Neuronal stem cell (in vitro differentiated cells): ENCODE data around the gene ARPC5L. TPM values are rescaled to one million over a fixed set of nuclear protein-coding genes. Genes with fewer than 3 reads are reported as not detected.

ENCODE experiments used
- DNase-seq: peaks from one replicate; pipeline ENCODE4 v3.0.0-alpha.2; 2013; ENCODE audit warnings: low spot score
- H2AFZ ChIP-seq: one replicate; pipeline ENCODE4 v1.6.1; 2013; ENCODE audit warnings: mild to moderate bottlenecking, low read length, inconsistent platforms
- H2AK5ac ChIP-seq: 2 replicates; pipeline ENCODE4 v1.6.1; 2013; ENCODE audit warnings: low read depth, mild to moderate bottlenecking, inconsistent platforms, low read length, moderate library complexity, mixed read lengths
- H2BK120ac ChIP-seq: 2 replicates; pipeline ENCODE4 v1.6.1; 2013; ENCODE audit warnings: low read depth, mild to moderate bottlenecking, inconsistent platforms, low read length, moderate library complexity, mixed read lengths
- H2BK12ac ChIP-seq: one replicate; pipeline ENCODE4 v1.6.1; 2013; ENCODE audit warnings: low read length, inconsistent platforms
- H2BK15ac ChIP-seq: 2 replicates; pipeline ENCODE4 v1.6.1; 2013; ENCODE audit warnings: mild to moderate bottlenecking, low read length, inconsistent platforms, mixed read lengths
- H2BK5ac ChIP-seq: one replicate; pipeline ENCODE4 v1.6.1; 2013; ENCODE audit warnings: inconsistent platforms, mild to moderate bottlenecking, low read length, moderate library complexity
- H3K14ac ChIP-seq: one replicate; pipeline ENCODE4 v1.6.1; 2013; ENCODE audit warnings: low read length, inconsistent platforms
- H3K18ac ChIP-seq: 2 replicates; pipeline ENCODE4 v1.6.1; 2013; ENCODE audit warnings: low read length, inconsistent platforms
- H3K23ac ChIP-seq: 2 replicates; pipeline ENCODE4 v1.6.1; 2013; ENCODE audit warnings: low read depth, mild to moderate bottlenecking, mixed read lengths, low read length, inconsistent platforms; ENCODE audit not compliant: poor library complexity
- H3K27ac ChIP-seq: replicated peaks from 3 replicates; pipeline ENCODE4 v1.5.1; 2013; ENCODE audit warnings: low read length, inconsistent platforms
- H3K27me3 ChIP-seq, 3 experiments: 2 replicates each; pipeline ENCODE4 v1.6.1; 2013; ENCODE audit warnings: low read length in 3 of 3, mild to moderate bottlenecking in 2 of 3, inconsistent platforms in 1 of 3, low read depth in 1 of 3, mixed read lengths in 1 of 3, moderate library complexity in 1 of 3; ENCODE audit not compliant: control insufficient read depth in 3 of 3, insufficient read depth in 3 of 3
- H3K36me3 ChIP-seq, 2 donors: replicated peaks in 1 of 2; 2 replicates each; pipeline ENCODE4 v1.6.1; 2013; ENCODE audit warnings: low read length in 2 of 2; ENCODE audit not compliant: control insufficient read depth in 2 of 2, insufficient read depth in 2 of 2
- H3K4ac ChIP-seq: 2 replicates; pipeline ENCODE4 v1.6.1; 2013; ENCODE audit warnings: inconsistent platforms, mild to moderate bottlenecking, low read length, moderate library complexity
- H3K4me1 ChIP-seq, 2 donors: 1 replicate in 1 of 2; 2 replicates in 1 of 2; pipeline ENCODE4 v1.6.1; 2013; ENCODE audit warnings: low read length in 2 of 2, low read depth in 1 of 2; ENCODE audit not compliant: control insufficient read depth in 2 of 2, insufficient read depth in 1 of 2
- H3K4me2 ChIP-seq: one replicate; pipeline ENCODE4 v1.6.1; 2013; ENCODE audit warnings: mild to moderate bottlenecking, low read length, inconsistent platforms; ENCODE audit not compliant: insufficient read depth, poor library complexity, severe bottlenecking
- H3K4me3 ChIP-seq, 2 donors: 2 replicates each; pipeline ENCODE4 v1.5.1; 2013; ENCODE audit warnings: low read length in 2 of 2, mild to moderate bottlenecking in 2 of 2, inconsistent platforms in 1 of 2, moderate library complexity in 1 of 2
- H3K79me1 ChIP-seq: one replicate; pipeline ENCODE4 v1.6.1; 2013; ENCODE audit warnings: low read depth, mild to moderate bottlenecking, inconsistent platforms, low read length, moderate library complexity
- H3K9ac ChIP-seq: one replicate; pipeline ENCODE4 v1.6.1; 2013; ENCODE audit warnings: mild to moderate bottlenecking, low read depth, low read length, inconsistent platforms; ENCODE audit not compliant: poor library complexity
- H3K9me3 ChIP-seq, 2 donors: replicated peaks in 1 of 2; 2 replicates each; pipeline versions ENCODE3 to v1.6.1; 2013; ENCODE audit warnings: low read length in 2 of 2, mild to moderate bottlenecking in 2 of 2, inconsistent platforms in 1 of 2, low read depth in 1 of 2, mixed read lengths in 1 of 2, moderate library complexity in 1 of 2; ENCODE audit not compliant: control insufficient read depth in 2 of 2, insufficient read depth in 1 of 2
- H4K8ac ChIP-seq: one replicate; pipeline ENCODE4 v1.6.1; 2013; ENCODE audit warnings: low read depth, mild to moderate bottlenecking, inconsistent platforms, low read length, moderate library complexity
- H4K91ac ChIP-seq: one replicate; pipeline ENCODE4 v1.6.1; 2013; ENCODE audit warnings: low read length, low read depth, mild to moderate bottlenecking, inconsistent platforms; ENCODE audit not compliant: poor library complexity
- WGBS, 2 donors: extraction: QIAGEN DNeasy Blood & Tissue Kit; methylation state at CpG; one replicate each; pipeline ENCODE4 v1.1.7; 2013; ENCODE audit warnings: missing lambda C conversion rate in 2 of 2, mixed read lengths in 1 of 2; ENCODE audit not compliant: insufficient read length in 2 of 2, insufficient replicate concordance in 1 of 2; ENCODE audit errors: extremely low coverage in 2 of 2; 5-methylcytosine and 5-hydroxymethylcytosine counted together
- polyA plus RNA-seq, 2 experiments: library from polyadenylated mRNA; stranded (reverse); fragments of 200-250 nt; gene quantifications; one replicate each; pipeline ENCODE4 v1.2.3, GENCODE V29; 2013

Gene ARPC5L
- 31.9 TPM for polyA plus RNA-seq (2013, experiment 1 of 2)
- polyA plus RNA-seq (2013, experiment 2 of 2), result 31.7 TPM

DNA sequence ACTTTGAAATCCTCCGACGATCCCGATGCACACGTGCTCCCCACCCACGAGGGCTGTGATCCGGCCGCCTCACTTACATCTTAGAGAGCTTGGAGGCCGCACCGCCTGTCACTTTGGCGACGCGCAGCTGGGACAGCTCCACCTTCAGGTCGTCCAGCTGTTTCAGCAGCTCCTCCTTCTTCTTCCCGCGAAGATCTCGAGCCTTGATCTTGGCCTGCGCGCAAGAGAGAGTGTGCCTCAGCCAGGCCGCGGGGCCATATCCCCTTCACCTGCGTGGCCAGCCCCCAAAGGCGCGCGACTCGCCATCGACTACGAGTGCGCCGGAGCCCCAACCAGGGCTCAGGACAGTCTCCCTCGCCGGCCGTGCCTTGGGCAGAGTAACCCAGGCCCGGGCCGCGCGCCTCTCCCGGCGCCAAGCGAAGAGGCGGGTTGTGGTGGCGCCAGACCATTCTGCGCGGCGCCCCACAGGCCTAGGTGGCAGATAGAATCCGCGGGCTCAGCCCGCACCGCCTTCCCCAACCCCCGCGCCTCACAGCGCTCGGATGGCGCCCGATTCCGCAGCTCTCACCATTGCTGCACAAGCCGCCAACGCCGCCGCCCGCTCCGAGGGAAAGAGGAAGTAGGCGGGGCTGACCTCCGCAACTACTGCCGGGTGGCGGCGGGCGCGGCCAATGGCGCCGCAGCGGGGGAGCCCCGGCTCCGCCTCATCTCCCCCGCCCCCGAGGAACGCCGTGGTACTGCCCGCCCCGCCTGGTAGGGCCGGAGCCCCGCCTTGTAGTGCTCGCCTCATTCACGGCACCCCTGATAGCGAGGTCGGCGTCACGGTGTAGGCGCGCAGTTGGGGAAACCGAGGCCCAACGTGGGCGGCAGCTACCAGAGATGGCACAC, at the start of gene ARPC5L, which contains the start of gene RPL35:
TSS of gene ARPC5L (plus strand) at position 789 of the 888 bp plus-strand sequence. CDS start 7,161 bp downstream, outside the sequence.
TSS of gene RPL35 (minus strand) at position 616 of the 888 bp plus-strand sequence. CDS start at position 571, 45 bp downstream.
- no CpG with 5 or more reads among the region's 92 CpGs for WGBS, 2 donors
- peak; percentile 91 for DNase-seq

DNA sequence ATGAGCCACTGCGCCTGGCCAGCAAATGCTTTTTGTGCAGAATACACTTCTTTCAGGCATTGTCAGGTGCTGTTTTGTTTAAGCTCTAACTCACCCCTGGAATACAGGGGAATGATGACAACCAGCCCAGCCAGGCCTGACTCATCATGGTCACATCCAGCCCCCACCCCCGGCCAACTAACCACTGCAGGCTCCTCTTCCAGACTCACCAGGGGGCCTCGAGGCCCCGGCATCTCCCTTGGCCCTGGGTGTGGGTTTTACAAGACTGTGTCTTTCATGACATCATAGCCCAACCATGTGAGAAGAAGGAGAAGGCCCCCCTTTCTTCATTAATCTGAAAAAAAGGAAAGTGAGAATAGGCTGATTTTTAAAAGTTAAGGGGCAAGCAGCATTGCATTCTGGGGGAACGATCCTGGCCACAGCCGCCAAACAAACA, 49.5 kb upstream of the ARPC5L start:
- no peak overlapping the region for H3K4ac ChIP-seq
- no peak overlapping the region for H3K18ac ChIP-seq
- H3K36me3 ChIP-seq, result no peaks in the 10 kb centered on the region
- H3K9me3 ChIP-seq, result peaks cover 0 to 5% of the 10 kb centered on the region in 2 donors
- no peak overlapping the region for H4K8ac ChIP-seq
- H3K4me2 ChIP-seq, result no peak overlapping the region
- H3K27me3 ChIP-seq, result peaks cover 0 to 3% (median 0%) of the 10 kb centered on the region in 3 experiments
- H2AFZ ChIP-seq, result peak overlapping the region; percentile 66
- H3K14ac ChIP-seq, result no peak overlapping the region
- H2BK120ac ChIP-seq, result no peak overlapping the region
- no peak overlapping the region for H2AK5ac ChIP-seq
- H2BK15ac ChIP-seq, result no peak overlapping the region
- no peak overlapping the region for H2BK5ac ChIP-seq
- no CpG with 5 or more reads among the region's 6 CpGs for WGBS, 2 donors
- peak; percentile 32 for DNase-seq
- H3K27ac ChIP-seq, result peak overlapping the region; percentile 78
- H3K9ac ChIP-seq, result no peak overlapping the region
- H3K23ac ChIP-seq, result no peak overlapping the region
- no peak overlapping the region for H3K4me3 ChIP-seq
- H3K4me1 ChIP-seq, result peaks cover 21 to 28% of the 10 kb centered on the region in 2 donors
- H4K91ac ChIP-seq, result no peak overlapping the region
- no peak overlapping the region for H2BK12ac ChIP-seq
- no peaks in the 10 kb centered on the region for H3K79me1 ChIP-seq

More for the DNA sequence above, at the start of gene ARPC5L, which contains the start of gene RPL35:
- Histone ChIP-seq H3K36me3 (peaks cover 41 to 47% of the 10 kb centered on the region in 2 donors), H3K27ac (peak within 1 kb of the TSS; percentile 88), H2BK120ac (no peak within 1 kb of the TSS), H3K9ac (peak within 1 kb of the TSS; percentile 99), H3K4me1 (peaks cover 7 to 11% of the 10 kb centered on the region in 2 donors), H3K79me1 (peaks cover 12% of the 10 kb centered on the region), H3K14ac (peak within 1 kb of the TSS; percentile 96), H3K4me2 (peak within 1 kb of the TSS; percentile 80), H3K27me3 (no peaks in the 10 kb centered on the region), H3K18ac (peak within 1 kb of the TSS; percentile 98), H3K9me3 (no peaks in the 10 kb centered on the region), H2AK5ac (peak within 1 kb of the TSS; percentile 99), H3K23ac (peak within 1 kb of the TSS; percentile 98), H3K4ac (peak within 1 kb of the TSS; percentile 100), H2BK12ac (peak within 1 kb of the TSS; percentile 89), H2AFZ (peak within 1 kb of the TSS; percentile 99), H4K91ac (peak within 1 kb of the TSS; percentile 82), H2BK5ac (peak within 1 kb of the TSS; percentile 99), H2BK15ac (peak within 1 kb of the TSS; percentile 58), H3K4me3 (peak within 1 kb of the TSS; percentile 94 to 96), H4K8ac (peak within 1 kb of the TSS; percentile 78)

DNA sequence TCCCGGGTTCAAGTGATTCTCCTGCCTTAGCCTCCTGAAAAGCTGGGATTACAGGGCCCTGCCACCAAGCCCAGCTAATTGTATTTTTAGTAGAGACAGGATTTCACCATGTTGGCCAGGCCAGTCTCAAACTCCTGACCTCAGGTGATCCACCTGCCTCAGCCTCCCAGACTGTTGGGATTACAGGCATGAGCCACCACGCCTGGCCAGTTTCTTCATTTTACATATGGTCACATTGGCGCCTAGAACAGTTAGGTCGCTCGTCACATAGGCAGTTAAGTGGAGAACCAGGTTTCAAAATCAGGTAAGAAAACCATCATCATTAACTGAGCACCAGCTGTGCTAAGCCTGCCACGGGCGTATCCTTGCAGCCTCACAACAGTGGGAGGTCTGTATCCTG, 48.9 kb upstream of the ARPC5L start:
- Histone ChIP-seq H3K23ac (no peak overlapping the region), H2BK12ac (no peak overlapping the region), H3K9me3 (peaks cover 0 to 5% of the 10 kb centered on the region in 2 donors), H3K18ac (peak overlapping the region; percentile 1), H2BK15ac (no peak overlapping the region), H3K4me2 (no peak overlapping the region), H3K27me3 (peaks cover 0 to 3% (median 0%) of the 10 kb centered on the region in 3 experiments), H2AFZ (peak overlapping the region; percentile 66), H3K4me3 (no peak overlapping the region), H2BK120ac (no peak overlapping the region), H3K4ac (no peak overlapping the region), H3K14ac (no peak overlapping the region), H3K9ac (no peak overlapping the region), H2AK5ac (no peak overlapping the region), H3K79me1 (no peaks in the 10 kb centered on the region), H4K91ac (no peak overlapping the region), H2BK5ac (peak overlapping the region; percentile 7), H3K36me3 (no peaks in the 10 kb centered on the region), H3K4me1 (peaks cover 21 to 28% of the 10 kb centered on the region in 2 donors), H3K27ac (peak overlapping the region; percentile 78), H4K8ac (no peak overlapping the region)
- WGBS, 2 donors, result no CpG with 5 or more reads among the region's 7 CpGs
- no peak for DNase-seq
